ENCODE data around the gene STRN3. TPM values are rescaled to one million over a fixed set of nuclear protein-coding genes. Genes with fewer than 3 reads are reported as not detected.
"Not testable (repeated sequence)": the region's sequence is repeated elsewhere in the genome, so short reads cannot be mapped to it uniquely, and the experiment has no call there.

Gene STRN3
- total RNA-seq, 1 donor from 2014 or later, result 58.1 TPM

DNA sequence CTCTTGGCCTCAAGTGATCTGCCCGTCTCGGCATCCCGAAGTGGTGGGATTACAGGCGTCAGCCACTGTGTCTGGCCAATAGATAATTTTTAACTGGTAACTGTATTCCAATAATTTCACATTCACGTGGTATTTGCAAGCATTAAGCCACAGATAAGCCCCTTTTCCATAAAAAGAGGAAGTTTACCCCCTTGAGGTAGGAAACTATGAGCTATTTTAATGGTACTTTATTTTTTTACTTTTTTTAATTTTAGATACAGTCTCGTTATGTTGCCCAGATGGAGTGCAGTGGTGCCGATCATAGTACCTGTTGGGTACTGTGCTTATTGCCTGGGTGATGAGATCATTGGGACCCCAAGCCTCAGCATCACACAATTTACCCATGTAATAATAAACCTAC lies 43.6 kb downstream of the STRN3 start:
- Mint-ChIP-seq H3K4me3 (ENCODE audit: unreplicated experiment) (no peak overlapping the region), H3K36me3 (ENCODE audit: unreplicated experiment) (no peaks in the 10 kb centered on the region), H3K9me3 (ENCODE audit: unreplicated experiment) (no peaks in the 10 kb centered on the region), H3K4me1 (ENCODE audit: low read depth, unreplicated experiment) (peaks cover 1% of the 10 kb centered on the region), H3K27ac (ENCODE audit: unreplicated experiment) (no peak overlapping the region), H3K27me3 (ENCODE audit: unreplicated experiment) (peaks cover 2% of the 10 kb centered on the region)
- TF ChIP-seq, protein P1, sequence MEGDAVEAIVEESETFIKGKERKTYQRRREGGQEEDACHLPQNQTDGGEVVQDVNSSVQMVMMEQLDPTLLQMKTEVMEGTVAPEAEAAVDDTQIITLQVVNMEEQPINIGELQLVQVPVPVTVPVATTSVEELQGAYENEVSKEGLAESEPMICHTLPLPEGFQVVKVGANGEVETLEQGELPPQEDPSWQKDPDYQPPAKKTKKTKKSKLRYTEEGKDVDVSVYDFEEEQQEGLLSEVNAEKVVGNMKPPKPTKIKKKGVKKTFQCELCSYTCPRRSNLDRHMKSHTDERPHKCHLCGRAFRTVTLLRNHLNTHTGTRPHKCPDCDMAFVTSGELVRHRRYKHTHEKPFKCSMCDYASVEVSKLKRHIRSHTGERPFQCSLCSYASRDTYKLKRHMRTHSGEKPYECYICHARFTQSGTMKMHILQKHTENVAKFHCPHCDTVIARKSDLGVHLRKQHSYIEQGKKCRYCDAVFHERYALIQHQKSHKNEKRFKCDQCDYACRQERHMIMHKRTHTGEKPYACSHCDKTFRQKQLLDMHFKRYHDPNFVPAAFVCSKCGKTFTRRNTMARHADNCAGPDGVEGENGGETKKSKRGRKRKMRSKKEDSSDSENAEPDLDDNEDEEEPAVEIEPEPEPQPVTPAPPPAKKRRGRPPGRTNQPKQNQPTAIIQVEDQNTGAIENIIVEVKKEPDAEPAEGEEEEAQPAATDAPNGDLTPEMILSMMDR (IDR thresholded peaks at IDR 0.05; ENCODE audit: partially characterized antibody, unreplicated experiment), result no peak
- DNase-seq, result no peak

DNA sequence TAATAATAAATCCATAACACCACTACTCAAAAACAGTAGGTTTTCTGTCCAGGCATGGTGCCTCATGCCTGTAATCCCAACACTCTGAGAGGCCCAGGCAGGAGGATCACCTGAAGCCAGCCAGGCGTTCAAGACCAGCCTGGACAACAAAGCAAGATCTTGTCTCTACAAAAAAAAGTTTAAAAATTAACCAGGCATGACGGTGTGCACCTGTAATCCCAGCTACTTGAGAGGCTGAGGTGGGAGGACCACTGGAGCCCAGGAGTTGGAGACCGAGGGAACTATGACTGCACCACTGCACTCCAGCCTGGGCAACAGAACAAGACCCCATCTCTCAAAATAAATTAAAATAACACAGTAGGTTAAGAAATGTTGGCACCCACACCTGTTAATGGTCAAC lies 45.2 kb downstream of the STRN3 start:
- H3K36me3 Mint-ChIP-seq (ENCODE audit: unreplicated experiment), result no peaks in the 10 kb centered on the region
- H3K27me3 Mint-ChIP-seq (ENCODE audit: unreplicated experiment), result peaks cover 2% of the 10 kb centered on the region
- no peaks in the 10 kb centered on the region for H3K4me1 Mint-ChIP-seq (ENCODE audit: low read depth, unreplicated experiment)
- no peak overlapping the region for H3K27ac Mint-ChIP-seq (ENCODE audit: unreplicated experiment)
- no peak for DNase-seq
- H3K9me3 Mint-ChIP-seq (ENCODE audit: unreplicated experiment), result no peaks in the 10 kb centered on the region
- TF ChIP-seq, protein P1 (IDR thresholded peaks at IDR 0.05; ENCODE audit: partially characterized antibody, unreplicated experiment), result no peak
- H3K4me3 Mint-ChIP-seq (ENCODE audit: unreplicated experiment), result no peak overlapping the region

DNA sequence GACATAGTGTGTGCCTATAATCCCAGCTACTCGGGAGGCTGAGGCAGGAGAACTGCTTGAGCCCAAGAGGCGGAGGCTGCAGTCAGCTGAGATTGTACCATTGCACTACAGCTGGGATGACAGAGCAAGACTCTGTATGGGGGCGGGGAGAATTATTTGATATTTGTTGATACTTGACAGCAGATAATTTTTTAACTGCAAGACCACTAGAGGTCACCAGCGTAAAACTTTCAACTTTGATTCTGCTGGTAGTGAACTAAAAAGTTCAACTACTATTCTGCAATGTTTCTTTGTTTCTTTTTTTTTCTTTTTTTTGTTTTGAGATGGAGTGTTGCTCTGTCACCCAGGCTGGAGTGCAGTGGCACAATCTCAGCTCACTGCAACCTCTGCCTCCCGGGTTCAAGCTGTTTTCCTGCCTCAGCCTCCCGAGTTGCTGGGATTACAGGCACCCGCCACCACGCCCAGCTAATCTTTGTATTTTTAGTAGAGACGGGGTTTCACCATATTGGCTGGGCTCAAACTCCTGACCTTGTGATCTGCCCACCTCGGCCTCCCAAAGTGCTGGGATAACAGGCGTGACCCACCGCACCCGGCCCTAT lies 46.0 kb downstream of the STRN3 start:
- DNase-seq; H3K27ac Mint-ChIP-seq (ENCODE audit: unreplicated experiment); H3K4me3 Mint-ChIP-seq (ENCODE audit: unreplicated experiment); H3K36me3 Mint-ChIP-seq (ENCODE audit: unreplicated experiment); H3K9me3 Mint-ChIP-seq (ENCODE audit: unreplicated experiment); H3K4me1 Mint-ChIP-seq (ENCODE audit: low read depth, unreplicated experiment); H3K27me3 Mint-ChIP-seq (ENCODE audit: unreplicated experiment): not testable (repeated sequence)
- TF ChIP-seq, protein P1 (IDR thresholded peaks at IDR 0.05; ENCODE audit: partially characterized antibody, unreplicated experiment), result peak; percentile 45

DNA sequence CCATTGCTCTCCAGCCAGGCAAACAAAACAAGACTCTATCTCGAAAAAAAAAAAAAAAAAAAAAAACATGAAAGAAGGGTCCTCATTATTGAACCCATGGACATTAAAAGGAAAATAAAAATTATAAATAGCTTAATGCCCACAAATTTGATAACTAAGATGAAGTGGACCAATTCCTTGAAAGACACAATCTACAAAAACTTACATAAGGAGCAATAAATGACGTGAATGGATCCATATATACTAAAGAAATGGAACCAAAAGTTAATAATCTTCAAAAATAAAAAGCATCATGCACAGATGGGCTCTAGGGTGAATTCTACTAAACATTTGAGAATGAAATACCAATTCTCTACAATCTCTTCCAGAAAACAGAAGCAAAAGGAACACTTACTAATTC lies 48.4 kb downstream of the STRN3 start:
- peaks cover 6% of the 10 kb centered on the region for H3K4me1 Mint-ChIP-seq (ENCODE audit: low read depth, unreplicated experiment)
- H3K4me3 Mint-ChIP-seq (ENCODE audit: unreplicated experiment), result no peak overlapping the region
- H3K27me3 Mint-ChIP-seq (ENCODE audit: unreplicated experiment), result no peaks in the 10 kb centered on the region
- no peaks in the 10 kb centered on the region for H3K36me3 Mint-ChIP-seq (ENCODE audit: unreplicated experiment)
- no peak overlapping the region for H3K27ac Mint-ChIP-seq (ENCODE audit: unreplicated experiment)
- no peaks in the 10 kb centered on the region for H3K9me3 Mint-ChIP-seq (ENCODE audit: unreplicated experiment)
- no peak for DNase-seq
- TF ChIP-seq, protein P1 (IDR thresholded peaks at IDR 0.05; ENCODE audit: partially characterized antibody, unreplicated experiment), result no peak

DNA sequence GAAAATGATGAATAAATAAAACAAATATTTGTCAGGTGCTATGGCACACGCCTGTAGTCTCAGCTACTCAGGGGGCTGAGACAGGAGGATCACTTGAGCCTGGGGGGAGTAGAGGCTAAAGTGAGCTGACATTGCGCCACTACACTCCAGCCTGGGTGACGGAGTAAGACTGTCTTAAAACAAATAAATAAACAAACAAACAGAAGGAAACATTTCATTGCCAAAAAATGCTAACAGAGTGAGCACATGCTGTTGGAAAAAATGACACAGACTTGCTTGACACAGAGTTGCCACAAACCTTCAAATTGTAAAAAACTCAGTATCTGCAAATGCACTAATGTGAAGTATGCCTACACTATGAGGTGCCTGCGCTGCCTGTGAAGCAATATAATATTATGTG lies 51.6 kb downstream of the STRN3 start:
- Mint-ChIP-seq H3K36me3 (ENCODE audit: unreplicated experiment) (no peaks in the 10 kb centered on the region), H3K27me3 (ENCODE audit: unreplicated experiment) (no peaks in the 10 kb centered on the region), H3K4me3 (ENCODE audit: unreplicated experiment) (no peak overlapping the region), H3K9me3 (ENCODE audit: unreplicated experiment) (no peaks in the 10 kb centered on the region), H3K4me1 (ENCODE audit: low read depth, unreplicated experiment) (peaks cover 7% of the 10 kb centered on the region), H3K27ac (ENCODE audit: unreplicated experiment) (no peak overlapping the region)
- TF ChIP-seq, protein P1 (IDR thresholded peaks at IDR 0.05; ENCODE audit: partially characterized antibody, unreplicated experiment), result no peak
- no peak for DNase-seq
